GM18951 (cell line): ENCODE results near the gene USP54.
"Not testable (repeated sequence)": the region's sequence is repeated elsewhere in the genome, so short reads cannot be mapped to it uniquely, and the experiment has no call there.

Experiments used
- POLR2A ChIP-seq: IDR thresholded peaks from 4 replicates; pipeline ENCODE4 v1.6.1; 2011; ENCODE audit warnings: mild to moderate bottlenecking; ENCODE audit not compliant: insufficient read length, insufficient read depth; ENCODE audit errors: extremely low read depth
- in situ Hi-C: fragments of 300-500 bp; cut with MboI; formaldehyde crosslinking; loops from one replicate; pipeline ENCODE4 v1.12.0; 2022; ENCODE audit warnings: low sequenced_read_pairs, mixed read lengths, inconsistent platforms; ENCODE audit not compliant: unreplicated experiment

The USP54 gene, protein sequence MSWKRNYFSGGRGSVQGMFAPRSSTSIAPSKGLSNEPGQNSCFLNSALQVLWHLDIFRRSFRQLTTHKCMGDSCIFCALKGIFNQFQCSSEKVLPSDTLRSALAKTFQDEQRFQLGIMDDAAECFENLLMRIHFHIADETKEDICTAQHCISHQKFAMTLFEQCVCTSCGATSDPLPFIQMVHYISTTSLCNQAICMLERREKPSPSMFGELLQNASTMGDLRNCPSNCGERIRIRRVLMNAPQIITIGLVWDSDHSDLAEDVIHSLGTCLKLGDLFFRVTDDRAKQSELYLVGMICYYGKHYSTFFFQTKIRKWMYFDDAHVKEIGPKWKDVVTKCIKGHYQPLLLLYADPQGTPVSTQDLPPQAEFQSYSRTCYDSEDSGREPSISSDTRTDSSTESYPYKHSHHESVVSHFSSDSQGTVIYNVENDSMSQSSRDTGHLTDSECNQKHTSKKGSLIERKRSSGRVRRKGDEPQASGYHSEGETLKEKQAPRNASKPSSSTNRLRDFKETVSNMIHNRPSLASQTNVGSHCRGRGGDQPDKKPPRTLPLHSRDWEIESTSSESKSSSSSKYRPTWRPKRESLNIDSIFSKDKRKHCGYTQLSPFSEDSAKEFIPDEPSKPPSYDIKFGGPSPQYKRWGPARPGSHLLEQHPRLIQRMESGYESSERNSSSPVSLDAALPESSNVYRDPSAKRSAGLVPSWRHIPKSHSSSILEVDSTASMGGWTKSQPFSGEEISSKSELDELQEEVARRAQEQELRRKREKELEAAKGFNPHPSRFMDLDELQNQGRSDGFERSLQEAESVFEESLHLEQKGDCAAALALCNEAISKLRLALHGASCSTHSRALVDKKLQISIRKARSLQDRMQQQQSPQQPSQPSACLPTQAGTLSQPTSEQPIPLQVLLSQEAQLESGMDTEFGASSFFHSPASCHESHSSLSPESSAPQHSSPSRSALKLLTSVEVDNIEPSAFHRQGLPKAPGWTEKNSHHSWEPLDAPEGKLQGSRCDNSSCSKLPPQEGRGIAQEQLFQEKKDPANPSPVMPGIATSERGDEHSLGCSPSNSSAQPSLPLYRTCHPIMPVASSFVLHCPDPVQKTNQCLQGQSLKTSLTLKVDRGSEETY (N-terminal part only)

DNA sequence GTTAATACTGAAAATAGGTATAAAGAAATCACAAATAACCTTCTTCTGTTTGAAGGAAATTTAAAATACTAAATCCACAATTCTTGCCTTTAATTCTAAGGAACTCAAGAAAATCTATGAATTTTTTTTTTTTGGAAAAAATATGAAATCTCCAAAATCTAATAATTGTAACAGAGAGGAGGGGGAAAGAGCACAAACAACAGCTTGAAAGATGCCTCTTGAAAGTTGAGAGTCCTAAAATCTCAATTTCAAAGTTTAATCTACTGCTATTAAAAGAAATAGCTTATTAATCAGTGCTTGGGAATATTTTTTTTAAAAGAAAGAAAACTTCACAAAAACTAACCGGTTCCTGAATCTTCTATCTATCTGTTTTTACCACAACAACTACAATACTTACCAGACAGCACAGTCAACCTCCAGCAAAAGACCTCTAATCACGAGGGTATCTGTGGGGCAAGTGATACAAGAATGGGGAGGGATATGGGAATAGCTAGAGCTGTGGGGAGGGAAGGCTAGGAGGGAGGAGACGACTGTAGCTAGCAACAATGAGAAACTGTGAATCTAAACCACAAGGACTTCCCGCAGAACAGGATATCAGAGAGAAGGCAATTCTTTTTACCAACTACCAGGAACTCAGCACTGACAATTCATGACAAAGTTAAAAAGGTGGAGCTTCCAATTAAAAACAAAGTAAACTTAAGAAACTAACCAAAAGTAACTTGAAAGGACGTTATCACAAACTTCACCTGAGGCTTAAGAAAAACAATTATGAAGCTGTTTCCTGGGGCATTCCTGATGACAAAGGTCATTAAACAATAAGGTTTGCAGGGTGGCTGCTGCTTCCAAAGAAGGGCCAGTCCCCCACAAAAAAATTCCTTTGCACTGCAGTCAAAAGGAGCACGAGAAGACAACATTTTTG, at the start of gene USP54:
Gene USP54, minus strand, starts transcription at position 462 of the 919 bp plus-strand sequence. CDS start 15,684 bp downstream, outside the sequence.
- TF ChIP-seq POLR2A: no peak
- in situ Hi-C loops: no loop called here

GRCh38 chr10:73639286-73639685, 48.1 kb upstream of the USP54 start:
- in situ Hi-C loops: no loop called here
- TF ChIP-seq POLR2A: no peak

- no peak for TF ChIP-seq POLR2A
- in situ Hi-C loops: no loop called here
These were observed 44.6 kb upstream of the USP54 start for GRCh38 chr10:73635781-73636180.

DNA sequence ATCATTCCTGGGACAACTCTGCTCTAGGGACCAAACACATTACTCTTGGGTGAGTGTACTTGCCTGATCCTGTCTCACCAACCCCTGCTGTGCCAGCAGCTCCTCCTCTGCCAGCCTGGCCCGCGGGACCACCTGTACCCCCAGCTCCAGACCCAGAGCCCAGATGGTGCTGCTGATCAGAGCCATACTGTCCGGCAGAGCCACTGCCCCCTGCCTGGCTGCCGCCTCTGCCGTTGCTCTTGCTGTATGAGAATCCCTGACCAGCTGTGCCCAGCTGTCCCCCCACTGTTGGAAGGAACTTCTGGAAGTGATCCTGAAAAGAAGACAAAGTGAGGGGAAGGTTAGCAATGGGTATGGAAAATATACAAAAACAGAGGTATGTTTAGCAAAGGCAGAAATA, 43.3 kb upstream of the USP54 start:
- no peak for TF ChIP-seq POLR2A
- in situ Hi-C loops: no loop called here

DNA sequence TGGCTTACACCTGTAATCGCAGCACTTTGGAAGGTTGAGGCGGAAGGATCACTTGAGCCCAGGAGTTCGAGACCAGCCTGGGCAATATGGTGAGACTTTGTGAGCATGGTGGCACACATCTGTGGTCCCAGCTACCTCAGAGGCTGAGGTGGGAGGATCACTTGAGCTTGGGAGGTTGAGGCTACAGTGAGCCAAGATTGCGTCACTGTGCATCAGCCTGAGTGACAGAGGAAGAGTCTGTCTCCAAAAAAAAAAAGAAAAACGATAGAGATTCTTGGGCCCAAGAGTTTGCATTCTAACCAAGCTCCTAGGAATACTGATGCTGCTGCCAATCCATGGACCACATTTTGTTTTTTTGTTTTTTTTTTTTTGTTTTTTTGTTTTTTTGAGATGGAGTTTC, 38.0 kb upstream of the USP54 start:
- no peak for TF ChIP-seq POLR2A
- in situ Hi-C loops: no loop called here

DNA sequence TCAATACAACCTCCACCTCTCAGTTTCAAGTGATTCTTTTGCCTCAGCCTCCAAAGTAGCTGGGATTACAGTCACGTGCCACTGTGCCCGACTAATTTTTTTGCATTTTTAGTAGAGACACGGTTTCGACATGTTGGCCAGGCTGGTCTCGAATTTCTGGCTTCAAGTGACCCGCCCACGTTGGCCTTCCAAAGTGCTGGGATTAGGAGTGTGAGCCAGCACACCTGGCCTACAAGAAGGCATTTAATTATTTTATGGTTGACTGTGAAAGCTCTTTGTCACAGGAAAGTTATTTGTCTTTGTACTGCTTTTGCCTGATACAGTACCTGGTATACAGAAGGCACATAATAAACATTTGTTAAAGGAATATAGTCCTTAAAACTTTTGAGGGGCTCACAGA, 37.3 kb upstream of the USP54 start:
- in situ Hi-C loops: no loop called here
- no peak for TF ChIP-seq POLR2A

DNA sequence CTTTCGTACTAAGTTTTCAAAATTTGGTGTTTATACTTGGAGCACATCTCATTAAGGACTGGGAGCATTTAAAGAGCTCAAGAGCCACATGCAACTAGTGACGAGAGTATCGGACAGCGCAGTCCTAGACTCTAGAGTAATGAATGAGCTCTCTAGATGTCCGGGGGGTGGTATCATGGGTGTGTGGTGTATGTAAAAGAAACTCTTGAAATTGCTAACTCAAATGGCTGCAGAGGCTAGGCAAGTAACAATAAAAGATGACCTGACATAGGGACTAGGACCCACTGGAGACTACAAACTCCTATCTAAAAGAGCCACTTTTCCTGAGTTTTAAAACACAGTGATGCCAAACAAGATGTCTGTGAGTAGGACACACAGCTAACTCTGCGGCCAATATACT, 36.2 kb upstream of the USP54 start:
- no peak for TF ChIP-seq POLR2A
- in situ Hi-C loops: no loop called here

- in situ Hi-C loops: no loop called here
These were observed 35.0 kb upstream of the USP54 start for GRCh38 chr10:73625884-73626752.

GRCh38 chr10:73625004-73625883, 34.1 kb upstream of the USP54 start:
- in situ Hi-C loops: no loop called here
- TF ChIP-seq POLR2A: no peak

More at GRCh38 chr10:73625884-73626752, 35.0 kb upstream of the USP54 start:
- peak; percentile 85 for TF ChIP-seq POLR2A

DNA sequence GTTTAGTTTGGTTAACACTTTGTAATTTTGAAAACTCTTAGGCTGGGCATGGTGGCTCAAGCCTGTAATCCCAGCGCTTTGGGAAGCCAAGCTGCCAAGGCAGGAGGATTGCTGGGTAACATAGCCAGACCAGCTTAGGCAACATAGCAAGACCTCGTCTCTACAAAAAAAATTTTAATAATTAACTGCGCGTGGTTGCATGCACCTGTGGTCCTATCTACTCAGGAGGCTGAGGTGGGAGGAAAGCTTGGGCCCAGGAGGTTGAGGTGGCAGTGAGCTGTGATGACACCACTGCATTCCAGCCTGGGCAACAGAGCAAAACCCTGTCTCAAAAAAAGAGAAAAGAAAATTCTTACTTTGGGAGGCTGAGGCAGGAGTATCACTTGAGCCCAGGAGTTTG, 31.9 kb upstream of the USP54 start:
- TF ChIP-seq POLR2A: no peak
- in situ Hi-C loops: no loop called here

DNA sequence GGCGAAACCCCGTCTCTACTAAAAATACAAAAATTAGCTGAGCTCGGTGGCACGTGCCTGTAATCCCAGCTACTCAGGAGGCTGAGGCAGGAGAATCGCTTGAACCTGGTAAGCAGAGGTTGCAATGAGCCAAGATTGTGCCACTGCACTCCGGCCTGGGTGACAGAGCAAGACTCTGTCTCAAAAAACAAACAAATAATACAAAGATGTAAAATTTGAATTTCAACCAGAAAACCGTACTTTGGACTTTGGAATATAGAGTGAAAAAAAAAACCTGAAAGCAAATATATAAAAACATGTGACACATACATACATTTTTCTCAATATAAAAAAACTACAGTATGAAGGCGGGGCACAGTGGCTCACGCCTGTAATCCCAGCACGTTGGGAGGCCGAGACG, 29.8 kb upstream of the USP54 start:
- in situ Hi-C loops: not testable (repeated sequence)

- in situ Hi-C loops: not testable (repeated sequence)
These were observed 26.0 kb upstream of the USP54 start for GRCh38 chr10:73617143-73617542.
